ENCODE results near the gene POU6F1.

The POU6F1 gene

GRCh38 chr12:51190820-51191219 lies 27.0 kb downstream of the POU6F1 start:
- no peak for TF ChIP-seq CTCF (IDR thresholded peaks at IDR 0.05; ENCODE audit: insufficient read depth, missing control alignments)
- DNase-seq (ENCODE audit: insufficient read length, low spot score) (no peak), FAIRE-seq (no peak)

- FAIRE-seq (no peak), DNase-seq (ENCODE audit: insufficient read length, low spot score) (no peak)
- no peak for TF ChIP-seq CTCF (IDR thresholded peaks at IDR 0.05; ENCODE audit: insufficient read depth, missing control alignments)
Observed at GRCh38 chr12:51189790-51190355, 28.0 kb downstream of the POU6F1 start.

DNA sequence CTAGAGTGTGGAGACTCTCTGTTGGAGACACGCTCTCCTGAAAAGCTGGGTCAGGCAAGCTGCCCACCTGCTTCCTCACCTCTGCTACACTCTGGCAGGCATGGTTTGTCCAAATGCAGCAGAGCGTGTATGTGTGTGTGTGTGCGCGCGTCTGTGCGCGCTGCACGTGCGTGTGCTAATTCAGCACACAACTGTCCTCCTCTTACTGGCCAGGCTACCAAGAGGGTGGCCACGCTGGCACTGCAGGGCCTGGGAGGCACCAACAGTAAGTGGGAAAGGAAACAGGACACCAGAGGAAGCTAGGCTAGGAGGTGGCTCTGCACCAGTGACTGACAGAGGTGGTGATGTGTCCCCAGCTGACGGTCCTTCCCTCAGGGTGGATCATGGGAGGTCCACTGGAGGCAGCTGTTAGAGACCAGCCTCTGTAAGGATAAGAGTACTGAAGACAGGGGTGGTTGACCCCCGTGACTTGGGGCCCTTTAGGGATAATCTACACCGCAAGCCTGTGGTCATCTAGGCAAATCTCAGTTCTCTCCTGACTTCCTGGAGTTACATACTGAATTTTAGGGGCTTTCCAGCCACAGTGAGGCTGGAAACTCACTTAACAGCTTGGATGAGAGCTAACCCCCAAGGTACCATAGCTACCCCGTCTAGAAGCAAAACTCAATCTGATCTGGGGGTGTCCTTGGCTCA lies 29.4 kb downstream of the POU6F1 start:
- no peak for DNase-seq (ENCODE audit: insufficient read length, low spot score)
- no peak for FAIRE-seq
- TF ChIP-seq CTCF (IDR thresholded peaks at IDR 0.05; ENCODE audit: insufficient read depth, missing control alignments) = no peak

- FAIRE-seq (no peak), DNase-seq (ENCODE audit: insufficient read length, low spot score) (no peak)
- TF ChIP-seq CTCF (IDR thresholded peaks at IDR 0.05; ENCODE audit: insufficient read depth, missing control alignments) = no peak
Observed at GRCh38 chr12:51187370-51187987, 30.4 kb downstream of the POU6F1 start.

DNA sequence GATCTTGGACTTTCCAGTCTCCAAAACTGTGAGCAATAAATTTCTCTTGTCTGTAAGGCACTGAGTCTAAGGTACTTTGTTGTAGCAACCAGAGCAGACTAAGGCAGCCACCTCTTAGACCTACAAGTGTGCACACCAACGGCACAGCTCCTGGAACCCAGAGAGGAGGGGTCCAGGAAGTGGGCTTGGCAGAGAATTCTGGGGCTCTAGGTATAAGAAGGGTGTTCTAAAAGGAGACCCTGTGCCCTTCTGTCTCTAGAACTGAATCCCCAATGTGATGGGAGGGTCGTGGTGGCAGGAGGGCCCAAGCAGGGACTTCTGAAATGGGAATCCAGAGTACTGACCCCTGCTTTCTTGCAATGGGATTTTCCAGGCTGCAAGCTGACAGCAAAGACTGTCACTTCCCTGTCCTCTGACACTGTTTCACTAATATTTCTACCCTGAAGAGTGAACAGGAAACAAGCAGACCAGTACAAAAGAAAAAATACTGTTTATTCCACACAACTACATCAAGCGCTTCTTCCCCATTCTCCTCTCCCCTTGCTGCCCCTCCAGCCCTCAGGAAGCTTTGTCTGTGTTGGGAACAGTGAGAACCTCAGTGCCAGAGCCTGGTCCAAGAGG lies 31.3 kb downstream of the POU6F1 start:
- TF ChIP-seq CTCF (IDR thresholded peaks at IDR 0.05; ENCODE audit: insufficient read depth, missing control alignments) = no peak
- FAIRE-seq (no peak), DNase-seq (ENCODE audit: insufficient read length, low spot score) (no peak)

GRCh38 chr12:51185171-51185717 lies 32.6 kb downstream of the POU6F1 start:
- no peak for FAIRE-seq
- DNase-seq (ENCODE audit: insufficient read length, low spot score) = no peak
- TF ChIP-seq CTCF (IDR thresholded peaks at IDR 0.05; ENCODE audit: insufficient read depth, missing control alignments) = no peak

All from D721Med (cell line).